CD4-positive, alpha-beta T cell (primary cell): Measurements from ENCODE around the gene SCFD2. TPM values are rescaled to one million over a fixed set of nuclear protein-coding genes. Genes with fewer than 3 reads are reported as not detected.

Source experiments
- ATAC-seq: fragments of 200-7000 bp; cut with Tn5 transposase; one replicate; pipeline ENCODE4 v1.10.0; 2022; ENCODE audit warnings: mild to moderate bottlenecking; ENCODE audit not compliant: poor library complexity
- CTCF ChIA-PET: fragments of 350-600 bp; sonication (Branson Sonifier 250); formaldehyde crosslinking; loops from one replicate; lab custom pipeline; 2021; ENCODE audit warnings: antibody characterized with exemption, inconsistent platforms; lab: Charles Lee
- POLR2A ChIA-PET: fragments of 350-600 bp; sonication (Branson Sonifier 250); formaldehyde crosslinking; loops from one replicate; lab custom pipeline; 2021; ENCODE audit warnings: antibody characterized with exemption, inconsistent platforms; lab: Charles Lee
- DNase-seq, 14 experiments: peaks; one replicate each; pipeline ENCODE4 v3.0.0-alpha.2; 2013 to 2020; ENCODE audit warnings: mixed read lengths in 2 of 14
- H3K27ac ChIP-seq, 2 donors: one replicate each; pipeline versions ENCODE4 v1.5.1 to v1.7.0; 2013; ENCODE audit warnings: low read length in 2 of 2, low read depth in 1 of 2, mild to moderate bottlenecking in 1 of 2
- H3K27me3 ChIP-seq, 2 experiments: 1 replicate in 1 of 2; 2 replicates in 1 of 2; pipeline versions ENCODE4 v1.6.1 to v1.7.0; 2013; ENCODE audit warnings: low read length in 2 of 2, control low read depth in 1 of 2, mild to moderate bottlenecking in 1 of 2, moderate library complexity in 1 of 2; ENCODE audit not compliant: insufficient read depth in 2 of 2, control insufficient read depth in 1 of 2
- H3K36me3 ChIP-seq: one replicate; pipeline ENCODE4 v1.6.1; 2013; ENCODE audit warnings: low read length, control low read depth; ENCODE audit not compliant: insufficient read depth
- H3K4me1 ChIP-seq: one replicate; pipeline ENCODE4 v1.6.1; 2013; ENCODE audit warnings: low read length, control low read depth; ENCODE audit not compliant: insufficient read depth
- H3K4me3 ChIP-seq: one replicate; pipeline ENCODE4 v1.5.1; 2013; ENCODE audit warnings: mild to moderate bottlenecking, low read length, moderate library complexity
- H3K9me3 ChIP-seq, 2 experiments: 1 replicate in 1 of 2; 2 replicates in 1 of 2; pipeline versions ENCODE4 v1.6.1 to v1.7.0; 2013; ENCODE audit warnings: low read length in 2 of 2, mild to moderate bottlenecking in 2 of 2, control low read depth in 1 of 2, moderate library complexity in 1 of 2; ENCODE audit not compliant: control insufficient read depth in 1 of 2, insufficient read depth in 1 of 2
- H3K27ac Mint-ChIP-seq: one replicate; pipeline ENCODE4 v1.8.0; 2020; ENCODE audit warnings: mixed read lengths
- H3K27me3 Mint-ChIP-seq: one replicate; pipeline ENCODE4 v1.8.0; 2021; ENCODE audit warnings: mixed read lengths
- H3K36me3 Mint-ChIP-seq: one replicate; pipeline ENCODE4 v1.8.0; 2021; ENCODE audit warnings: low read depth, mixed read lengths
- H3K4me1 Mint-ChIP-seq: one replicate; pipeline ENCODE4 v1.8.0; 2021; ENCODE audit warnings: low read depth, mixed read lengths
- H3K4me3 Mint-ChIP-seq: one replicate; pipeline ENCODE4 v1.8.0; 2020; ENCODE audit warnings: mild to moderate bottlenecking, mixed read lengths
- H3K9me3 Mint-ChIP-seq: one replicate; pipeline ENCODE4 v1.8.0; 2020; ENCODE audit warnings: mixed read lengths
- intact Hi-C, 2 experiments: fragments of 100-400 bp; cut with DNase I in 1 of 2; cut with micrococcal nuclease in 1 of 2; formaldehyde crosslinking; loops; one replicate each; pipeline versions ENCODE4 v1.15.1 to v1.9.0; 2023 to 2025; cut with DNase I, micrococcal nuclease
- total RNA-seq, 174 experiments: library from RNA in 2 of 174; stranded (reverse) in 2 of 174; gene quantifications; one replicate each; pipeline ENCODE4 v1.2.3 and lab custom pipeline; 2021 to 2026
- TF ChIP-seq, protein P1 (sequence below): fragments of 200-600 bp; IDR thresholded peaks from one replicate; pipeline ENCODE4 v1.8.0; 2022; ENCODE audit warnings: antibody characterized with exemption, mild to moderate bottlenecking

The SCFD2 gene
- total RNA-seq, 2 experiments from 2014 or later: 15.4 to 17.6 TPM

DNA sequence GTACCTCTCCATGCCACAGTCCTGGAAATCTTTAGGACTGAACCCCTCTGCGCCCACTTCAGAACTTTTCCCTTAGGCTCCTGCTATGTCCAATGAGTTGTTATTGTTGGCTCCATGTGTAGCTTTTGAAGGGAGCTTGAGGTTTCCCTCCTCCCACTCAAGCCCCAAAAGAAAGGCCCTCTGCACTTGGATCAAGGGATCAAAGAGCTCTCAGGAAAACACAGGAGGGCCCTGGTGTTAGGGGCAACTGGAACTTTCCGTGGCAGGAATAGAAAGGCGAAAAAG is 368.8 kb downstream of the SCFD2 start:
- ChIA-PET POLR2A (interaction anchor here (1.5 kb wide), 1 partner anchor 15 kb away, joined by 3 read pairs; no protein-coding TSS in a partner anchor), CTCF (no interaction called here)
- H3K9me3 Mint-ChIP-seq: no peaks in the 10 kb centered on the region
- H3K36me3 ChIP-seq: no peaks in the 10 kb centered on the region
- no peaks in the 10 kb centered on the region for H3K27me3 ChIP-seq
- H3K27ac ChIP-seq: no peak overlapping the region
- TF ChIP-seq, protein P1, sequence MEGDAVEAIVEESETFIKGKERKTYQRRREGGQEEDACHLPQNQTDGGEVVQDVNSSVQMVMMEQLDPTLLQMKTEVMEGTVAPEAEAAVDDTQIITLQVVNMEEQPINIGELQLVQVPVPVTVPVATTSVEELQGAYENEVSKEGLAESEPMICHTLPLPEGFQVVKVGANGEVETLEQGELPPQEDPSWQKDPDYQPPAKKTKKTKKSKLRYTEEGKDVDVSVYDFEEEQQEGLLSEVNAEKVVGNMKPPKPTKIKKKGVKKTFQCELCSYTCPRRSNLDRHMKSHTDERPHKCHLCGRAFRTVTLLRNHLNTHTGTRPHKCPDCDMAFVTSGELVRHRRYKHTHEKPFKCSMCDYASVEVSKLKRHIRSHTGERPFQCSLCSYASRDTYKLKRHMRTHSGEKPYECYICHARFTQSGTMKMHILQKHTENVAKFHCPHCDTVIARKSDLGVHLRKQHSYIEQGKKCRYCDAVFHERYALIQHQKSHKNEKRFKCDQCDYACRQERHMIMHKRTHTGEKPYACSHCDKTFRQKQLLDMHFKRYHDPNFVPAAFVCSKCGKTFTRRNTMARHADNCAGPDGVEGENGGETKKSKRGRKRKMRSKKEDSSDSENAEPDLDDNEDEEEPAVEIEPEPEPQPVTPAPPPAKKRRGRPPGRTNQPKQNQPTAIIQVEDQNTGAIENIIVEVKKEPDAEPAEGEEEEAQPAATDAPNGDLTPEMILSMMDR: no peak
- H3K9me3 ChIP-seq: peaks cover 0 to 10% of the 10 kb centered on the region in 2 experiments
- intact Hi-C loops: no loop called here
- H3K36me3 Mint-ChIP-seq: peaks cover 4% of the 10 kb centered on the region
- no peaks in the 10 kb centered on the region for H3K4me1 Mint-ChIP-seq
- H3K27me3 Mint-ChIP-seq: no peaks in the 10 kb centered on the region
- H3K27ac Mint-ChIP-seq: no peak overlapping the region
- DNase-seq (no peak), ATAC-seq (no peak)
- no peak overlapping the region for H3K4me3 ChIP-seq
- no peak overlapping the region for H3K4me3 Mint-ChIP-seq
- no peaks in the 10 kb centered on the region for H3K4me1 ChIP-seq

DNA sequence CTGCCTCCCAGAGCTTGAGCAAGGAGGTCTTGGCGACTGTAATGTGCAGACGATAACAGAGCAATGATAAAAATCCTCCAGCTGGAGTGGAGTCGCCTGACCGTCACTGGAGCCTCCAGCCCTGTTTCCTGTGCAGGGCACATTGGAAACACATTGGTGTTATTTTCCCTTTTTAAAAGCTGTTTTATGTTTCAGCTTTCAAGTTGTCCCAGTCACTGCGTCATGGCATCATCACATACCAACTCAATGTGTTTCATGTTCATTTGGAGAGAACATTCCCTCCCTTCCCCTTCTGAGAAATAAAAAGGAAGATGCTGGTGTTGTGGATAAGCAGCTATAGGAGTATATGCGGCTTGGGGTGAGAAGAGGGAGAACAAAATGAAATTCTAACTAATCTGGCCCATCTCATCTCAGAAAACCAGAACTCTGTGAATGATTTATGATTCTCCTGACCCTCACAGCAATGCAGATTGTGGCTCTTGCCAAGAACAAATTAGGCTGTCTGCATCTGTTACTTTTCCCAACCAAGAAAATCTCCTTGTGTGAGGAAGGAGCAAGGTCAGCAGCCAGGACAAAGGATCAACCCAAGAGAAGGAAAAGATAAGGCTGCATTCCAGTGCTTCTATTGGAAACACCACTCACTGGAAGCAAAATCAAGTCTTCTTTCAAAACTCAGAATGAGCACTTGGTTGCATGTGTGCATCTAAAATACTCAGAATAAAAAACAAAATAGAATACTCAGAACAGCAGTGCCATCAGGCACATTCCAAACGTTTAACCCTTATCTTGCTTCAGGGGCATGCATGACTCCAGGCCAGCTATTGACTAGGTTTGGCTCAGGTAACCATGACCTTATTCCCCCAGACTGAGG is 369.4 kb downstream of the SCFD2 start:
- H3K27me3 Mint-ChIP-seq: no peaks in the 10 kb centered on the region
- H3K27ac Mint-ChIP-seq: no peak overlapping the region
- Histone ChIP-seq H3K27ac (no peak overlapping the region), H3K27me3 (no peaks in the 10 kb centered on the region), H3K4me1 (no peaks in the 10 kb centered on the region), H3K9me3 (peaks cover 0 to 12% of the 10 kb centered on the region in 2 experiments), H3K36me3 (no peaks in the 10 kb centered on the region), H3K4me3 (no peak overlapping the region)
- TF ChIP-seq, protein P1: no peak
- intact Hi-C loops: no loop called here
- CTCF ChIA-PET: interaction anchor here (0.5 kb wide), 1 partner anchor 19 kb away, joined by 3 read pairs; no protein-coding TSS in a partner anchor
- ATAC-seq (no peak), DNase-seq (no peak)
- H3K36me3 Mint-ChIP-seq: peaks cover 4% of the 10 kb centered on the region
- no peaks in the 10 kb centered on the region for H3K9me3 Mint-ChIP-seq
- H3K4me1 Mint-ChIP-seq: no peaks in the 10 kb centered on the region
- POLR2A ChIA-PET: interaction anchor here (1.5 kb wide), 1 partner anchor 16 kb away, joined by 3 read pairs; no protein-coding TSS in a partner anchor
- no peak overlapping the region for H3K4me3 Mint-ChIP-seq

GRCh38 chr4:52995360-52996030 is 370.4 kb downstream of the SCFD2 start:
- no peaks in the 10 kb centered on the region for H3K27me3 ChIP-seq
- Mint-ChIP-seq H3K4me1 (no peaks in the 10 kb centered on the region), H3K27me3 (no peaks in the 10 kb centered on the region), H3K9me3 (no peaks in the 10 kb centered on the region), H3K27ac (no peak overlapping the region), H3K4me3 (no peak overlapping the region), H3K36me3 (peaks cover 10% of the 10 kb centered on the region)
- H3K36me3 ChIP-seq: no peaks in the 10 kb centered on the region
- intact Hi-C loops: no loop called here
- peaks cover 0 to 12% of the 10 kb centered on the region in 2 experiments for H3K9me3 ChIP-seq
- no peak overlapping the region for H3K4me3 ChIP-seq
- POLR2A ChIA-PET: no interaction called here
- ATAC-seq: no peak
- H3K27ac ChIP-seq: no peak overlapping the region
- no peak for DNase-seq
- TF ChIP-seq, protein P1: no peak
- H3K4me1 ChIP-seq: no peaks in the 10 kb centered on the region
- CTCF ChIA-PET: interaction anchor here (0.5 kb wide), 1 partner anchor 18 kb away, joined by 3 read pairs; no protein-coding TSS in a partner anchor
